CD4-positive, alpha-beta T cell treated with Interleukin-6 at 100 ng/mL for 8 hours (primary cell): ENCODE results near the gene ZNF425.
"Not testable (repeated sequence)": the region's sequence is repeated elsewhere in the genome, so short reads cannot be mapped to it uniquely, and the experiment has no call there.

Source experiments
- DNase-seq: peaks from one replicate; pipeline ENCODE4 v3.0.0-alpha.2; 2020; ENCODE audit warnings: mixed read lengths, low spot score

Gene ZNF425

GRCh38 chr7:149071641-149072437, 54.3 kb downstream of the ZNF425 start:
- DNase-seq = peak; percentile 46

GRCh38 chr7:149071182-149071635, 54.9 kb downstream of the ZNF425 start:
- DNase-seq = no peak

- no peak for DNase-seq
Measured at GRCh38 chr7:149070372-149071125, 55.6 kb downstream of the ZNF425 start.

- DNase-seq = peak; percentile 7
Measured at GRCh38 chr7:149067869-149068268, 58.3 kb downstream of the ZNF425 start.

- no peak for DNase-seq
Measured at GRCh38 chr7:149063476-149063875, 62.6 kb downstream of the ZNF425 start.

GRCh38 chr7:149062217-149062899, 63.8 kb downstream of the ZNF425 start:
- DNase-seq = not testable (repeated sequence)

GRCh38 chr7:149060156-149060555, 66.0 kb downstream of the ZNF425 start:
- DNase-seq = no peak

GRCh38 chr7:149053885-149054284, 72.2 kb downstream of the ZNF425 start:
- DNase-seq = no peak

- no peak for DNase-seq
Measured at GRCh38 chr7:149053384-149053783, 72.7 kb downstream of the ZNF425 start.
